Stimulated activated CD8-positive, alpha-beta memory T cell treated with anti-CD3 and anti-CD28 coated beads, Interleukin-12 subunit alpha, Interleukin-12 subunit beta, amount 100 ng/mL, for 4 hours (primary cell): Measurements from ENCODE around the gene DTNA.
"Not testable (repeated sequence)": the region's sequence is repeated elsewhere in the genome, so short reads cannot be mapped to it uniquely, and the experiment has no call there.

Experiments
- DNase-seq: peaks from one replicate; pipeline ENCODE4 v3.0.0-alpha.2; 2020; ENCODE audit warnings: low read depth

Gene DTNA

GRCh38 chr18:34709750-34710441, at the start of gene DTNA:
TSS of gene DTNA (plus strand) at chr18:34710298. CDS start at chr18:34755977, 45,679 bp downstream.
- no peak for DNase-seq

- DNase-seq = no peak
These were observed 49.5 kb upstream of the DTNA start for GRCh38 chr18:34660572-34660971.

- DNase-seq = no peak
These were observed 48.5 kb upstream of the DTNA start for GRCh38 chr18:34661464-34662087.

- no peak for DNase-seq
These were observed 33.1 kb upstream of the DTNA start for GRCh38 chr18:34676816-34677574.

- DNase-seq = not testable (repeated sequence)
These were observed 20.3 kb upstream of the DTNA start for GRCh38 chr18:34689750-34690149.

GRCh38 chr18:34691614-34692013, 18.5 kb upstream of the DTNA start:
- DNase-seq = no peak

- DNase-seq = no peak
These were observed 15.4 kb upstream of the DTNA start for GRCh38 chr18:34694591-34695165.

GRCh38 chr18:34695310-34695709, 14.8 kb upstream of the DTNA start:
- DNase-seq = no peak

- no peak for DNase-seq
These were observed 13.4 kb upstream of the DTNA start for GRCh38 chr18:34696671-34697070.

- no peak for DNase-seq
These were observed 12.9 kb upstream of the DTNA start for GRCh38 chr18:34697233-34697632.

GRCh38 chr18:34697891-34698290, 12.2 kb upstream of the DTNA start:
- no peak for DNase-seq

GRCh38 chr18:34701911-34702310, 8.2 kb upstream of the DTNA start:
- no peak for DNase-seq

GRCh38 chr18:34702814-34703213, 7.3 kb upstream of the DTNA start:
- no peak for DNase-seq

- no peak for DNase-seq
These were observed 6.0 kb upstream of the DTNA start for GRCh38 chr18:34704074-34704473.

GRCh38 chr18:34704823-34705222, 5.3 kb upstream of the DTNA start:
- no peak for DNase-seq

- no peak for DNase-seq
These were observed 2.4 kb upstream of the DTNA start for GRCh38 chr18:34707670-34708069.

- no peak for DNase-seq
These were observed 994 bp upstream of the DTNA start for GRCh38 chr18:34709104-34709503.

GRCh38 chr18:34710458-34710914, 388 bp downstream of the DTNA start:
- no peak for DNase-seq

GRCh38 chr18:34710934-34711333, 836 bp downstream of the DTNA start:
- DNase-seq = no peak

- not testable (repeated sequence) for DNase-seq
These were observed 6.0 kb downstream of the DTNA start for GRCh38 chr18:34716111-34716510.

GRCh38 chr18:34718610-34719009, 8.5 kb downstream of the DTNA start:
- no peak for DNase-seq

GRCh38 chr18:34720220-34720619, 10.1 kb downstream of the DTNA start:
- no peak for DNase-seq

GRCh38 chr18:34723143-34723542, 13.0 kb downstream of the DTNA start:
- DNase-seq = no peak
